GM21529 (cell line): ENCODE results near the gene STIMATE.

Experiments used
- ATAC-seq: cut with Tn5 transposase; IDR thresholded peaks from one replicate; pipeline ENCODE4 v1.9.1; 2021; ENCODE audit not compliant: unreplicated experiment

The STIMATE gene

GRCh38 chr3:52793702-52794611 is 103.4 kb downstream of the STIMATE start:
- ATAC-seq: no peak

DNA sequence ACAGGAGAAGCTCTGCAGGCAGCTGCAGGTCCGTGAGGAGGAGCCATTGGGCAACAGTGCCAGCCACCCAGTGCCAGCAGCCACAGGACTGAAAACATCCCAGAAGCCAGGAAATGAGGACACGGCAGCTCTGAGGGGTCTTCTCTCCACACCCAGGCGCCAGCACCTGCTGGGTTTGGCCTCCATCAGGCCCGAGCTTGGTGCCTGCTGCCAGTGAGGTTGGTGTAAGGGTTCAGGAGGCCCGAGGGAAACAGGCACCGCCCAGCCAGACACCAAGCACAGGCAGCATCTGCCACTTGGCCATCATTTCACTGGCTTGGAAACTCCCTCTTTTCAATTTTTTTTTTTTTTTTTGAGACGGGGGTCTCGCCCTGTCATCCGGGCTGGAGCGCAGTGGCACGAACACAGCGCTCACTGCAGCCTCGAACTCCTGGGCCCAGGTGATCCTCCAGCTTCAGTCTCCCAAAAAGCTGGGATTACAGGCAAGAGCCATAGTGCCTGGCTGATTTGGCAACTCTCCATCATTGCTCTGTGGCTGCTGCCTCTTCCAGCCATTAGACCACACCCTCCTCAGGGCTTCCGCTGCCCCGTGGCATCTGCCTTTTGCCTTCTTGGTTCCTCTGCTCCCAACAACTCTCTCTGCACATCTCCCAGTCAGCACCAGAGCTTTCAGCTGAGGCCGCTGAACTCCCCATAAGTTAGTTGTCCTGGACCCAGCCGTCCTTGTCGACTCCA is 104.2 kb downstream of the STIMATE start:
- no peak for ATAC-seq

DNA sequence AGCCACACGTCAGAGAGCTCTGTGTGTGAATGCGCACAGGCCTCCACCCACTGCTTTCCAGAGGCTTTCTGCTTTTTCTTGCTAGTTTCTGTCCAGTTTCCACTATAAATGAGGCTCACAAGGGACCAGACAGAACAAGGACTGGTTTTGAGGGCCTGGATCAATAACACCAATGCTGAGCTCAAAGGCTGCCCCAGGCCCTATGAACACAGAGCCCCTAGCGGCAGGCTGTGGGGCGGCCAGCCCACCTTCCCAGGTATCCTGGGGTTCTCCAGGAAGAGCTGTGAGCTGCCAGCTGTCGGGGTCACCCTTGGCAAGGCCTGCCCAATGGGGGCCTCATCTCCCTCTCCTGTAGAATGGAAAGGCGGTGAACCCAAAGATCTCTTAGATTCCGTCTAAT is 104.9 kb downstream of the STIMATE start:
- no peak for ATAC-seq

- ATAC-seq: no peak
Observed at GRCh38 chr3:52791928-52792327, 105.4 kb downstream of the STIMATE start.

- ATAC-seq: no peak
Observed at GRCh38 chr3:52791366-52791765, 106.0 kb downstream of the STIMATE start.

DNA sequence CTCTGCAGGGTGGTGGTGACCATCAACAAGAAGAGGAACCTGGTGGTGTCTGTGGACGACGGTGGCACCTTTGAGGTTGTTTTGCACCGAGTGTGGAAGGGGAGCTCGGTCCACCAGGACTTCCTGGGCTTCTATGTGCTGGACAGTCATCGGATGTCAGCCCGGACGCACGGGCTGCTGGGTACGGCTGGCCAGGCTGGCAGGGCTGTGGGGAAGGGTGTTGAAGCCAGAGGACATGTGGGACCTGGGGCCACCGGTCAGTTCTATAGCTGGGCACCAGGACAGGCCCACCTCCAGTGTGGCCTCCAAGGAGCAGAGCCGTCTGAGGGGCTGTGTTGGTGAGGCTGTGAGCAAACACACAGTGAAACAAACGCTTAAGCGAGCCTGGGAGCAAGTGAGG is 106.6 kb downstream of the STIMATE start:
- no peak for ATAC-seq

DNA sequence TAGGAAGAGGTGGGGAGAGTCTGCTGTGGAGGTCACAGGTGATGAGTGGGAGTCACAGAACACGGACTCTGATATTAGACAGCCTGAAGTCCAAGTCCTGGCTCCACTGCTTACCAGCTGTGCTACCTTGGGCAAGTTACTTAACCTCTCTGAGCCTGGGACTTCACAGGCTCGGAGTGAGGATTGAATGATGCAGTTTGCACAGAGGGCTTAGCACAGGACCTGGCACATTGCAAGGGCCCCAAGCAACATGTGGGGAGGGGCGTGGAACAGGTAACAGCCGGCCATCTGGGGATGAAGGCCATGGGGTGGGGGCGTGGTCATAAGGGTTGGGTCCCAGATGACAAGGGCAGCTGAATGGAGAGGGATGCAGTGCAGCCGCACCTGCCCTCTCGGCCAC is 107.0 kb downstream of the STIMATE start:
- ATAC-seq: no peak

GRCh38 chr3:52789746-52790040 is 107.7 kb downstream of the STIMATE start:
- ATAC-seq: no peak

- ATAC-seq: no peak
Observed at GRCh38 chr3:52788890-52789745, 108.2 kb downstream of the STIMATE start.

DNA sequence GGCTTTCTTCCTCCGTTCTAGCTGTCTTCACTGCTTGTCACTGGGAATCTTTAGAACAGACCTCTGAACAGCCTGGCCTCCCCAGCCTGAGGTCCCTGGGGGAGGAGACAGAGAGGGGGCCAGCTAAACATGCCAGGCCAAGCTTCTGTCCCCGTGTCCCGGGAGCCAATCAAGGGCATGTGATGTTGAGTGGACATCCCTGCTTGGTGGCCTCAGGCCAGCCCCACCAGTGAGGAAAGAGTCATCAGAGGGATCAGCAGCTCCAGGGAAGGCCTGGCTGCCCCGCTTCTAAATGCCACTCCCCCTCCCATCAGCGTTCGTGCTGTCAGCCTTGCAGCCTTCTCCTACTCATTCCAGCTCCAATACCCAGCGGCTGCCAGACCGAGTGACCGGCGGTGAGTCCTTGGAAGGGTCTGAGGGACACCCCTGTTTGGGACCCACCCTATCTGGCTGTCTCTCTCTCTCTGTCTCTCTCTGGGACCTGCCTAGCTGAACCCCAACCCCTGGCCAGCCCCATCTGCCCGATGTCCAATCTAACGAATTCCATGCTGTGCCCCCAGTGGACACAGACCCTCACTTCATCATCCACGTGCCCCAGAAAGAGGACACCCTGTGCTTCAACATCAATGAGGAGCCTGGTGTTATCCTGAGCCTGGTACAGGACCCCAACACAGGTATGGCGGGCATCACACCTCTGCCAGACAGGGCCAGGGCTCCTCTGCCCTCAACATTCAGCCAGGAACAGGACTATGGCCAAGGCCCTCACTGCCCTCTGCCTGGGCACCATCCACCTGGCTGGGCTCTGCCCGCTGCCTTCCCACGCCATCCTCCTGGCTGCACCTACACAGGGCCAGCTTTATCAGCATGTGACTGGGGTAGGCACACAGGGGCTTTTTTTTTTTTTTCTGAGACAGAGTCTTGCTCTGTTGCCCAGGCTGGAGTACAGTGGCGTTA is 109.4 kb downstream of the STIMATE start:
- no peak for ATAC-seq

DNA sequence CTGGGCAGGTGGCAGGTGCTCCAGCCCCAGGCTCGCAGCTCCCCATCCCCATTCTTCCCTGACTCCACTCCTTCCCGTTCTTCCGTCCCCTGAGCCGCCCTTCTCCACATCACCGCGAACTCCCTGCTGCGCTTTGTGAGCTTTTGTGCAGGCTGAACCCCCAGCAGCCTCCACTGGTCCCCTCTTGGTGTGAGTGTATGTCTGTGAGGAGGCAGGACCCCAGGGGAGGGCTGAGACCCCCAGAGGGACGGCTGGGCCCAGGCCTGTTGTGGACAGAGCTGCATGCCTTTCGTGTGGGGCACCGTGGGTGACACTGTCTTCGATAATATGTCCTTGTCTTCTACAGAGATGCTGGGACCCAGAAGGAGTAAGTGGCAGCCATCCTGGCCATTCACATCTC is 110.1 kb downstream of the STIMATE start:
- no peak for ATAC-seq
